Hepatocyte (in vitro differentiated cells): ENCODE data around the gene SIRT7.

ENCODE experiments used
- CTCF ChIP-seq: fragments of 200-600 bp; sonication (generic); IDR thresholded peaks from 2 replicates; pipeline ENCODE4 v1.5.1; 2016; ENCODE audit warnings: antibody characterized with exemption, mild to moderate bottlenecking; ENCODE audit not compliant: poor library complexity
- EZH2 ChIP-seq: fragments of 200-600 bp; sonication (generic); IDR thresholded peaks from 2 replicates; pipeline ENCODE4 v1.6.1; 2016; ENCODE audit warnings: antibody characterized with exemption, mild to moderate bottlenecking, borderline replicate concordance
- EZH2phosphoT487 ChIP-seq: fragments of 200-600 bp; sonication (generic); IDR thresholded peaks from one replicate; pipeline ENCODE4 v1.6.1; 2018; ENCODE audit warnings: antibody characterized with exemption, mild to moderate bottlenecking, low read depth, moderate library complexity; ENCODE audit not compliant: unreplicated experiment, severe bottlenecking

GRCh38 chr17:81867991-81868673 lies 49.8 kb downstream of the SIRT7 start:
- TF ChIP-seq CTCF (no peak), EZH2 (no peak), EZH2phosphoT487 (no peak)
